Activated B cell treated with CpG ODN at 0.5 μM for 24 hours (primary cell): ENCODE results near the gene UPK1B. TPM values are rescaled to one million over a fixed set of nuclear protein-coding genes. Genes with fewer than 3 reads are reported as not detected.
"Not testable (repeated sequence)": the region's sequence is repeated elsewhere in the genome, so short reads cannot be mapped to it uniquely, and the experiment has no call there.

ENCODE experiments used
- ATAC-seq: fragments of 200-7000 bp; cut with Tn5 transposase; one replicate; pipeline ENCODE4 v1.10.0; 2021; ENCODE audit warnings: low read depth, mild to moderate bottlenecking, moderate library complexity
- CTCF ChIA-PET: fragments of 350-600 bp; sonication (Branson Sonifier 250); formaldehyde crosslinking; loops from one replicate; lab custom pipeline; 2021; ENCODE audit warnings: antibody characterized with exemption; lab: Charles Lee
- POLR2A ChIA-PET: fragments of 350-600 bp; sonication (Branson Sonifier 250); formaldehyde crosslinking; loops from one replicate; lab custom pipeline; 2021; ENCODE audit warnings: antibody characterized with exemption; lab: Charles Lee
- DNase-seq: peaks from one replicate; pipeline ENCODE4 v3.0.0; 2022
- H3K27ac Mint-ChIP-seq: one replicate; pipeline ENCODE4 v1.8.0; 2020; ENCODE audit warnings: mixed read lengths
- H3K27me3 Mint-ChIP-seq: one replicate; pipeline ENCODE4 v1.8.0; 2021; ENCODE audit warnings: mixed read lengths
- H3K36me3 Mint-ChIP-seq: one replicate; pipeline ENCODE4 v1.8.0; 2021; ENCODE audit warnings: low read depth, mixed read lengths
- H3K4me1 Mint-ChIP-seq: one replicate; pipeline ENCODE4 v1.8.0; 2021; ENCODE audit warnings: mixed read lengths
- H3K4me3 Mint-ChIP-seq: one replicate; pipeline ENCODE4 v1.8.0; 2020; ENCODE audit warnings: mild to moderate bottlenecking, mixed read lengths
- H3K9me3 Mint-ChIP-seq: one replicate; pipeline ENCODE4 v1.8.0; 2020; ENCODE audit warnings: mixed read lengths
- intact Hi-C: fragments of 100-400 bp; cut with micrococcal nuclease; formaldehyde crosslinking; loops from one replicate; pipeline ENCODE4 v1.15.1; 2024
- total RNA-seq: library from RNA; stranded (reverse); gene quantifications from 2 replicates; pipeline ENCODE4 v1.2.3, GENCODE V29; 2022
- TF ChIP-seq, protein P1 (sequence below): fragments of 200-600 bp; IDR thresholded peaks from one replicate; pipeline ENCODE4 v1.8.0; 2022; ENCODE audit warnings: antibody characterized with exemption, mild to moderate bottlenecking

UPK1B gene
- total RNA-seq, 1 donor from 2014 or later: not detected

DNA sequence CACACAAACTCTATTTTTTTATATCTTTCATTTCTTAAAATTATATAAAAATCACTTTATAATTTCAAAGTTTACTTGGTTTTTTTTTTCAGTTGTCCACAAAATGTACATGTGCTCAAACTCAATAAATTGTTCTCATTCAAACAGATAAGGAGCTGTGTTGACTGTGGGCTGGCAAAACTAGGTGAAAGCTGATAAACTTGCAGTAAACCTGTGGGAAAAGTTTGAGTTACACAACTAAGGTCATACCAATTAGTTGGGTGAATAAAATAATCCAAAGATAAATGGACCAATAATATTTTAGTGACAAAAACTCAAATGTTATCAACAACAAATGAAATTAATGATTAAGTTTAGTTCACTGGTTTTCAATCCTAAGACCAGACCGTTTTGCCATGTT is 12.6 kb upstream of the UPK1B start:
- POLR2A ChIA-PET: no interaction called here
- TF ChIP-seq, protein P1, sequence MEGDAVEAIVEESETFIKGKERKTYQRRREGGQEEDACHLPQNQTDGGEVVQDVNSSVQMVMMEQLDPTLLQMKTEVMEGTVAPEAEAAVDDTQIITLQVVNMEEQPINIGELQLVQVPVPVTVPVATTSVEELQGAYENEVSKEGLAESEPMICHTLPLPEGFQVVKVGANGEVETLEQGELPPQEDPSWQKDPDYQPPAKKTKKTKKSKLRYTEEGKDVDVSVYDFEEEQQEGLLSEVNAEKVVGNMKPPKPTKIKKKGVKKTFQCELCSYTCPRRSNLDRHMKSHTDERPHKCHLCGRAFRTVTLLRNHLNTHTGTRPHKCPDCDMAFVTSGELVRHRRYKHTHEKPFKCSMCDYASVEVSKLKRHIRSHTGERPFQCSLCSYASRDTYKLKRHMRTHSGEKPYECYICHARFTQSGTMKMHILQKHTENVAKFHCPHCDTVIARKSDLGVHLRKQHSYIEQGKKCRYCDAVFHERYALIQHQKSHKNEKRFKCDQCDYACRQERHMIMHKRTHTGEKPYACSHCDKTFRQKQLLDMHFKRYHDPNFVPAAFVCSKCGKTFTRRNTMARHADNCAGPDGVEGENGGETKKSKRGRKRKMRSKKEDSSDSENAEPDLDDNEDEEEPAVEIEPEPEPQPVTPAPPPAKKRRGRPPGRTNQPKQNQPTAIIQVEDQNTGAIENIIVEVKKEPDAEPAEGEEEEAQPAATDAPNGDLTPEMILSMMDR: no peak
- intact Hi-C loops: no loop called here
- no peaks in the 10 kb centered on the region for H3K4me1 Mint-ChIP-seq
- H3K27ac Mint-ChIP-seq: no peak overlapping the region
- H3K27me3 Mint-ChIP-seq: peaks cover 20% of the 10 kb centered on the region
- peaks cover 5% of the 10 kb centered on the region for H3K9me3 Mint-ChIP-seq
- DNase-seq: no peak
- ATAC-seq: no peak
- CTCF ChIA-PET: no interaction called here
- H3K36me3 Mint-ChIP-seq: no peaks in the 10 kb centered on the region
- H3K4me3 Mint-ChIP-seq: no peak overlapping the region

DNA sequence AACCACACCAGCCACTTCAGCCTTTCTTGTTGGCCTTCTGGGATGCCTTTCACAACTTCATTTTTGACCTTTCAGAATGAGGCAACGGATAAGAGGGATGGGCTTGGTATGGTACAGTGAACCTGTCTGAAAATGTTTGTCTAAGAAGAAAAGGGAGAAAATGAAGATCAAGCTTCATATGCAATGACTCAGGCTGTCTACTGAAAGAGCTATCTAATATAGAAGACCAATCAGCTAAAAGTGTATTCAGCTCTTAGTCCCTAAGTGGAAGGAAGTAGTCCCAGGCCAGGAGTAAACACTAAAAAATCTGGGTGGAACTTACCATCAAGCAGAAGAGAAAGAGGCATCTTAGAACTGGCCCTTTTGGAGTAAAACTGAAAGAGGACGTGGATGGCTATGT is 12.2 kb upstream of the UPK1B start:
- no peak for DNase-seq
- ChIA-PET CTCF (no interaction called here), POLR2A (no interaction called here)
- Mint-ChIP-seq H3K4me1 (no peaks in the 10 kb centered on the region), H3K27ac (no peak overlapping the region), H3K9me3 (peaks cover 5% of the 10 kb centered on the region), H3K27me3 (peaks cover 20% of the 10 kb centered on the region), H3K36me3 (no peaks in the 10 kb centered on the region), H3K4me3 (no peak overlapping the region)
- TF ChIP-seq, protein P1: no peak
- no peak for ATAC-seq
- intact Hi-C loops: no loop called here

DNA sequence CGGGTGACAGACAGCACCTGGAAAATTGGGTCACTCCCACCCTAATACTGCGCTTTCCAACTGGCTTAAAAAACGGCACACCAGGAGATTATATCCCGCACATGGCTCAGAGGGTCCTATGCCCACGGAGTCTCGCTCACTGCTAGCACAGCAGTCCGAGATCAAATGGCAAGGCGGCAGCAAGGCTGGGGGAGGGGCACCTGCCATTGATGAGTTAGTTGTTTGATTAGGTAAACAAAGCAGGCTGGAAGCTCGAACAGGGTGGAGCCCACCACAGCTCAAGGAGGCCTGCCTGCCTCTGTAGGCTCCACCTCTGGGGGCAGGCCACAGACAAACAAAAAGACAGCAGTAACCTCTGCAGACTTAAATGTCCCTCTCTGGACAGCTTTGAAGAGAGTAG is 8.7 kb upstream of the UPK1B start:
- H3K4me1 Mint-ChIP-seq, CTCF ChIA-PET, ATAC-seq, H3K27ac Mint-ChIP-seq, H3K9me3 Mint-ChIP-seq, POLR2A ChIA-PET, DNase-seq, H3K36me3 Mint-ChIP-seq, intact Hi-C loops, H3K4me3 Mint-ChIP-seq: not testable (repeated sequence)
- peaks cover 20% of the 10 kb centered on the region for H3K27me3 Mint-ChIP-seq

DNA sequence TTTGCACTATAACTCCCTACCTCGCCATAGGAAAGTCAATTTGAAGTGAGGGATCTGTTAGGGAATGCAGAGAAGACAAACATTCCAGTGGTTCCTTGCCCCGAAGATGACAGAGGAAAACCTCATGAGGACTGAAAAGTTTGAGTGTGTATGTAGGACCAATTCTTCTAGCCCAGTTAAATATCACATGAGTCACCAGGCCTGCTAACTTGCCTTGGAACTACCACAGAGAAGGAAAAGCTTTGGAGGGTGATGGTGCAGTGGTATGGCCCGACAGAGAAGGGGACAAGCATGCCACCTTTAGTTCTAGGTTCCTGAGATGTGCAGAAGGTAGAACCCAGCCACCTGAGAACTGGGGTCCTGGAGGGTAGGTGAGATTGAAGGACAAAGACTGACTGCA is 2.6 kb upstream of the UPK1B start:
- ChIA-PET CTCF (no interaction called here), POLR2A (no interaction called here)
- H3K4me1 Mint-ChIP-seq: no peaks in the 10 kb centered on the region
- H3K27me3 Mint-ChIP-seq: peaks cover 4% of the 10 kb centered on the region
- ATAC-seq (no peak), DNase-seq (no peak)
- TF ChIP-seq, protein P1: no peak
- H3K9me3 Mint-ChIP-seq: no peaks in the 10 kb centered on the region
- H3K27ac Mint-ChIP-seq: no peak overlapping the region
- no peak overlapping the region for H3K4me3 Mint-ChIP-seq
- H3K36me3 Mint-ChIP-seq: no peaks in the 10 kb centered on the region
- intact Hi-C loops: no loop called here

DNA sequence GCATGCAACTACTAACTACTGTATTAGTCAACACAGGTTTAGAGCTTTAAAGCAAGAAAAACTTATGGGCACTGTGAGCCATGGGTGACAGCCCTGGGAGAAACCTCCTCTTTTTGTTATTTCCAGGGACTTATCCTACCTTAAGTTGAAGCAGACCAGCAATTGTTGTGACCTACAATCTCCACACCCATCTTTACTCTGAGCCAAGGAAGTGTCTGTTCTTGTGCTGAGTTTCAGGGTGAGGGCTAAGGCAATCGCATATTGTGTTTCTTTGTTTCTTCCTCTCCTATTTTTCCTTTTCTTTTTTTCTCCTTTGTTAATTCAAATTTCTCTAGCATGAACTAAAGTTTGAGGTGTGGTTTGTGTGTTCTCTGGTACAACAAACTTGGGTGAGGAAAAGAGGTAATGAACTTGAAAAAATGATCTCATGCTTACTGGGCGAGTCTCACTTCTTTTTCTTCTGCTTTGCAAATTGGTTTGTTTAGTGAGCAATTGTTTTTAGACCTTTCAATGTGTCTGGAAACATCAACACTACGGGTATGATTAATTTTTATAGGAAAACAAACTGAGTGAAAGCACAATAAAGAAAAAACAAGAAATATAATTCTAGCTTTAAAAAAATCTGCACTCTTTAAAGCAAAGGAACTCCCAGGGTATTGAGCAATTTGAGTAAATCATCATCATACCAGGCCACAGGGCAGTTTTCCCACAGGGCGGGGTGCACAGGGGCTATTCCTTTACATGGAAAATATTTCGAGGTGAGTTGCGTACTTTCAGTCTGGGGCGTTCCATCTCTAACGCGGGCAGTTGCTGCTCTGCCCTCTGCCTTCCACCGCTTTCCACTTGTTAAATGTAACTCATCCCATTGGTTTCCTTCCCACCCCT is 2.7 kb downstream of the UPK1B start:
- ATAC-seq (no peak), DNase-seq (no peak)
- TF ChIP-seq, protein P1: no peak
- CTCF ChIA-PET: no interaction called here
- Mint-ChIP-seq H3K36me3 (no peaks in the 10 kb centered on the region), H3K27ac (no peak overlapping the region), H3K27me3 (peaks cover 10% of the 10 kb centered on the region), H3K4me3 (no peak overlapping the region), H3K9me3 (no peaks in the 10 kb centered on the region), H3K4me1 (no peaks in the 10 kb centered on the region)
- POLR2A ChIA-PET: no interaction called here
- intact Hi-C loops: no loop called here
